Measurements from ENCODE around the gene PROX2. TPM values are rescaled to one million over a fixed set of nuclear protein-coding genes. Genes with fewer than 3 reads are reported as not detected.

The PROX2 gene
- total and polyA plus RNA-seq, 3 donors from 2014 or later, result 0.06 to 0.08 (median 0.08) TPM

DNA sequence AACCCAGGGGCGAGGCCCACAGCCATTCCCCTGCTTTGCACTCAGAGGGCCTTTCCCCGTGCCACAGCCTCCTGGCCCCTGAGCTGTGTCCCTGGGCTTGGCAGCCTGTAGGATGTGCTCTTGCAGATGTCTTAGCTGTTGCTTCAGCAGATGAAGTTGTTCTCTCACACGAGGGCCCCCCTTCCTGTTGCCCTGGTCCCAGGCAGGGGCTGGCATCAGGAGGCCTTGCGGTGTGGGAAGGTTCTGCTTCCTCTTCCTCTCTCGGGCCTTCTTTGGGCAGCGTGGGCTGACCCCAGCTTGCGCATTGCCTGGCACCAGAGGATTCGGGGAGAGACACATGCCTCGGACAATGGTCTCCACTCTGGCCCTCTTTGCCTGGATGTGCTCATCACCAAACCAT, 12.7 kb downstream of the PROX2 start:
- TF ChIP-seq CTCF (IDR thresholded peaks at IDR 0.05), result no peak
- TF ChIP-seq POLR2A (IDR thresholded peaks at IDR 0.05), result no peak
- Histone ChIP-seq H3K27ac (no peak overlapping the region), H3K4me3 (no peak overlapping the region), H3K9me3 (no peaks in the 10 kb centered on the region), H3K36me3 (ENCODE audit: low read depth, missing control alignments) (no peaks in the 10 kb centered on the region), H3K4me1 (no peaks in the 10 kb centered on the region), H3K27me3 (no peaks in the 10 kb centered on the region)
- 87 to 100% methylated on average over 2 to 9 of the region's 9 CpGs for WGBS, 2 donors
- intact Hi-C loops (cut with DNase I; ENCODE audit: low total_unique reads), result no loop called here
- no peak for DNase-seq

DNA sequence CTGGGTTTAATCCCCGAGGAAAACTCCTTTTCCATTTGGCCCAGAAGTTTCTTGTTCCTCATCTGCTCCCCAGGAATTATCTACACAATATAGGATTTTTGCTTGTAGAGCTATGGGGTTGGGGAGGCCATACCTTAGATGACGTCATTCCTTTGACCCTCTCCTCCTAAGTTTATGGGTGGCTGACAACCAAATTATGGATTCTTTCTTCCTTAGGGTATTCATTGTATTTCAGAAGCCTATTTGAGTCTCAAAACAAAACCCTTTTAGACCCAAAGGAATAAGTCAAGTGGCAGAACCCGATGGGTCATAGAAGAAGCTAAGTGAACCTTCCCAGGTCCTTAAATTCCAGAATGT, 14.2 kb downstream of the PROX2 start:
- TF ChIP-seq POLR2A (IDR thresholded peaks at IDR 0.05) (no peak), CTCF (IDR thresholded peaks at IDR 0.05) (no peak)
- intact Hi-C loops (cut with DNase I; ENCODE audit: low total_unique reads), result no loop called here

DNA sequence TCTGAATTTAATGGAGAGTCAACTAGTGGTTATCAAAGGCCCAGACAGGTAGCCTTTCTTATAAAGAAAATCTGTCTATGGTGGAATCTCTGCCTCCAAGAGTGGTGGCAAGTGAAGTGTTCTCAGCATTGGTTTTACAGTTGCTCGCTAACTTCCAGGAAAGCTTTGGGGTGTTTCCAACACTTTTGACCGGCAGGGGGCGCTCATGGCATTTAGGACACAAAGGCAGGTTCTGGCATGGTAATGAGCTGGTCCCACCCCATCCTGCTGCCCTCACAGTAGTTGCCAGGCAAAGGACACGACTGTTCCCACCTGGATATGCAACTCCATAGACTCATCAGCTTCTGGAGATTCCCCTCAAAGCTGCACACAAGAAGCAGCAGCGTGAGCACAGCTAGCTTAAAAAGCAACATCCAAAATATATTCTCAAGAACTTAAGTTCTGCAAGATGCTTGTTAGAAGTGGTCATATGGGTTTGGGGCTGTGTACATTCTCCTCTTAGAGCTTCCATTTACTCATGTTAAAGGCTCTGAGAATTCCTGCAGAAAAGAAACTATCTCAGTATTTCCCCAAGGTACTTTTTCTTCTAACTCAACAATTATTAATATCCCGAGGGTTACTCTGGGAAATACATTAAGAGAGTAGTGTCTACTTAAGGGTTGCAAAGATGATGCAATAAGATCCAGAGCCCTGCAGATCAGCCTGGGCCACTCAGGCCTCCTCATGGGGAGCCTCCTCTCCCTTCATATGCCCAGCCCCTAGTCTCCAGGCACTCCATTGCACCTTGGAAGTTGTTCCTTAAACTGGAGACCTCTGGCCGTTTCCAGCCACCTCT, 14.8 kb downstream of the PROX2 start:
- TF ChIP-seq CTCF (IDR thresholded peaks at IDR 0.05) (peak; percentile 62 to 92 (median 69)), POLR2A (IDR thresholded peaks at IDR 0.05) (no peak)

More for the DNA sequence above, 14.2 kb downstream of the PROX2 start:
- no peaks in the 10 kb centered on the region for H3K36me3 ChIP-seq (ENCODE audit: low read depth, missing control alignments)
- H3K27ac ChIP-seq, result no peak overlapping the region
- no peaks in the 10 kb centered on the region for H3K4me1 ChIP-seq
- no peak for DNase-seq
- WGBS, 2 donors, result 80 to 82% methylated on average over 3 of the region's 3 CpGs
- no peaks in the 10 kb centered on the region for H3K27me3 ChIP-seq
- no peak overlapping the region for H3K4me3 ChIP-seq
- no peaks in the 10 kb centered on the region for H3K9me3 ChIP-seq

GRCh38 chr14:74859757-74860552, 16.0 kb downstream of the PROX2 start:
- TF ChIP-seq POLR2A (IDR thresholded peaks at IDR 0.05) (no peak), CTCF (IDR thresholded peaks at IDR 0.05) (no peak)
- Histone ChIP-seq H3K27ac (no peak overlapping the region), H3K4me3 (no peak overlapping the region), H3K9me3 (no peaks in the 10 kb centered on the region), H3K4me1 (no peaks in the 10 kb centered on the region), H3K36me3 (ENCODE audit: low read depth, missing control alignments) (no peaks in the 10 kb centered on the region), H3K27me3 (no peaks in the 10 kb centered on the region)
- WGBS, 2 donors, result 71% methylated on average over 10 of the region's 10 CpGs
- intact Hi-C loops (cut with DNase I; ENCODE audit: low total_unique reads), result no loop called here
- no peak for DNase-seq

More for the DNA sequence above, 14.8 kb downstream of the PROX2 start:
- Histone ChIP-seq H3K36me3 (ENCODE audit: low read depth, missing control alignments) (no peaks in the 10 kb centered on the region), H3K27me3 (no peaks in the 10 kb centered on the region), H3K4me3 (no peak overlapping the region), H3K9me3 (no peaks in the 10 kb centered on the region), H3K4me1 (no peaks in the 10 kb centered on the region), H3K27ac (no peak overlapping the region)
- 35 to 42% methylated on average over 7 of the region's 7 CpGs for WGBS, 2 donors
- intact Hi-C loops (cut with DNase I; ENCODE audit: low total_unique reads), result no loop called here
- DNase-seq, result peak; percentile 96

Data from testis (tissue), 3 donors.